Measurements from ENCODE around the gene SPATA46. TPM values are rescaled to one million over a fixed set of nuclear protein-coding genes. Genes with fewer than 3 reads are reported as not detected.

The SPATA46 gene
- total RNA-seq (2022; extraction: Qiagen RNA extraction): not detected in 5 replicates

GRCh38 chr1:162376691-162377090 is at the start of gene SPATA46:
TSS of gene SPATA46 (minus strand) at chr1:162376854. CDS start at chr1:162376790, 64 bp downstream.

DNA sequence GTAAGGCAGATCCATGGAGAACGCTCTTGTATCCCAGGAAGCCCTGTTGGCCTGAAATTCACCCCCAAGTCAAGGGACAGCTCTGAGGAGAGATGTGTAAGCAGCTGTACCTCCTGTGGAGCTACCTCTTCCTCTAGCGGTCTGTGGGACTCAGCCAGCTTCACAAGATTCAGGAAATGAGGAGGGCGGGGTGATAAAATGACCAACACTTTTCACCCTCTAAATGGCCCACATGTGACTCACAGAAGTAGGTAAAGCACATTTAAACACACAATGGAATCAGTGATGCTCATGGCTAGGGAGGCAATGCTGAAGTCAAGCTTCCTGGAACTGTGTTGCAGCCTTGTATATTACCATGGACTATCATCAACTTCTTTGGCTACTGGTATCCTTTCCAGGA is 35.3 kb upstream of the SPATA46 start, which contains the start of gene SH2D1B:
SH2D1B (minus strand) TSS at position 135 of the 400 bp plus-strand sequence; CDS start at position 15, 120 bp downstream.

DNA sequence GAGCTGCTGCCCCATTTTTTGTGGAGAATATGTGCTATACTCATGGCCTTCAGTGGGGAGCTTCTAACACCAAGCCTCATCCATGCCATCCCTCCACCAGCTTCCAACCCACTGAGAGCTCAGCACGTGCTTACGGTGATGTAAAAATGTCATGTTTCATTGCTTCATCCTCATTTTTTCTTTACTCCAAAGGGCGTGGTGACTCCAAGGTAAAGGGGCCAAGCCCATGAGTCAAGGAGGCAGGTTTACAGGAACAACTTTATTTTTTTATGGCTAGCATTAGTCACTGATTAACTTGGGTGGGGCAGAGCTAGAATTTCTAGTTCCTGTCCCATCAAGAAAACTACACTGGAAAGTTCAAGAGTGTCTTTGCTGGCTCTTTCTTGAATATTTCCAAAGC is 4.7 kb upstream of the SPATA46 start, which contains the start of gene C1orf226:
C1orf226 (plus strand) TSS at position 346 of the 400 bp plus-strand sequence. CDS start 174 bp downstream, outside the sequence.

Other genes with a start within 250 kb of the SPATA46 start
- gene C1orf226, start 4.9 kb upstream of the SPATA46 start, total RNA-seq (2022; extraction: Qiagen RNA extraction): 0.77 to 1.2 TPM (median 0.93 TPM) in 5 replicates
- gene SH2D1B, start 35.3 kb upstream of the SPATA46 start, total RNA-seq (2022; extraction: Qiagen RNA extraction): 0.13 to 0.27 TPM (median 0.15 TPM) in 4 of 5 replicates, not detected in the other
- gene UHMK1, start 121.0 kb upstream of the SPATA46 start, total RNA-seq (2022; extraction: Qiagen RNA extraction): 14.9 to 19.9 TPM (median 18.7 TPM) in 5 replicates
- gene UAP1, start 184.9 kb upstream of the SPATA46 start, total RNA-seq (2022; extraction: Qiagen RNA extraction): 28.2 to 43.9 TPM (median 32.0 TPM) in 5 replicates

Measured in A549 treated with Mapracorat at 1 μM for 4 hours (cell line).